GM10266 (cell line): Measurements from ENCODE around the gene CES2.
A peak's percentile ranks its signal among the peaks of the same experiment; 100 is the strongest.
"Not testable (repeated sequence)": the region's sequence is repeated elsewhere in the genome, so short reads cannot be mapped to it uniquely, and the experiment has no call there.

Experiments
- DNase-seq: peaks from one replicate; pipeline ENCODE4 v3.0.0; 2012; ENCODE audit errors: extremely low spot score
- CTCF ChIP-seq: IDR thresholded peaks from 2 replicates; pipeline ENCODE4 v1.5.1; 2012; ENCODE audit warnings: mild to moderate bottlenecking, low read depth; ENCODE audit not compliant: control insufficient read depth, insufficient read depth; ENCODE audit errors: missing control alignments

The CES2 gene

GRCh38 chr16:66932076-66932475 lies 3.2 kb upstream of the CES2 start:
- no peak for DNase-seq
- TF ChIP-seq CTCF: no peak

GRCh38 chr16:66933776-66934137 lies 1.6 kb upstream of the CES2 start:
- TF ChIP-seq CTCF: no peak
- no peak for DNase-seq

GRCh38 chr16:66934138-66934838 lies 1.0 kb upstream of the CES2 start, which contains the start of gene CIAO2B:
TSS of gene CIAO2B (minus strand) at chr16:66934402. CDS start at chr16:66934364, 38 bp downstream.
- TF ChIP-seq CTCF: no peak

GRCh38 chr16:66934839-66935313 lies 440 bp upstream of the CES2 start:
- DNase-seq: not testable (repeated sequence)

More at GRCh38 chr16:66934138-66934838, 1.0 kb upstream of the CES2 start, which contains the start of gene CIAO2B:
- peak; percentile 90 for DNase-seq

- no peak for TF ChIP-seq CTCF
- DNase-seq: no peak
Measured at GRCh38 chr16:66936462-66936861, 1.1 kb downstream of the CES2 start.

- DNase-seq: no peak
- no peak for TF ChIP-seq CTCF
Measured at GRCh38 chr16:66936889-66937554, 1.7 kb downstream of the CES2 start.

GRCh38 chr16:66937725-66938337 lies 2.5 kb downstream of the CES2 start:
- DNase-seq: no peak
- no peak for TF ChIP-seq CTCF
